NOMO-1 (cell line): ENCODE data around the gene HTR6.
A peak's percentile ranks its signal among the peaks of the same experiment; 100 is the strongest.

Experiments
- DNase-seq, 2 experiments: peaks; one replicate each; lab custom pipeline; 2025; ENCODE audit not compliant: unreplicated experiment in 2 of 2; lab: John Stamatoyannopoulos, UW

The HTR6 gene

DNA sequence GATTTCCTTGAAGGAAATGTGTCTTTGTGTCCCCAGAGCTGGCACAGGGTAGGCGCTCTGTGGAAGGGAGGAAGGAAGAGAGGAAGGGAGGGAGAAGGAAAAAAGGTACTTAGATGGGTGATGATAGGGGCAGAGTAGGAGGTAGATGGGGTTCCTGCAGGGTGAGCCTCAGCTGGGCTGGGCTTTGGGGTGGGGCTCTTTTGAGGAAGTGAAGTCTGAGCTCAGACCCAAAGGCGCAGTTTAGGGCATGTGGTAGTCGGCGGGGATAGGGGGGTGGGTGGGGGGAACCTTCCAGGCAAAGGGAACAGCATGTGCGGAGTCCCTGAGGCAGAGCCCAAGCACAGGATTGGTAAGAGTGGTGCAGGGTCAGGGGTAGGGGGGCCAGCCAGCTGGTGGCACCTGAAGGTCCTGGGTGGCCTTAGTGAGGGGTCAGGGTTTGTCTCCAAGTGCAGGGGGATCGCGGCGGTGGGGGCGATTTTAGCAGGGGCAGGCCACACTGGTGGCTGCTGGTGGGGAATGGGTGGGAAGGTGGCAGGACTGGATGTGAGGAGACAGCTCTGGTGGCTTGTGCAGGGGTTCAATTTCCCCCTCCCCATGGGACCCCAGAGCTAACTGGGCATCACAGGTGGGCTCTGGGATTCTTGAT lies 8.4 kb upstream of the HTR6 start:
- DNase-seq = peak in 1 of 2 experiments; percentile 31

DNA sequence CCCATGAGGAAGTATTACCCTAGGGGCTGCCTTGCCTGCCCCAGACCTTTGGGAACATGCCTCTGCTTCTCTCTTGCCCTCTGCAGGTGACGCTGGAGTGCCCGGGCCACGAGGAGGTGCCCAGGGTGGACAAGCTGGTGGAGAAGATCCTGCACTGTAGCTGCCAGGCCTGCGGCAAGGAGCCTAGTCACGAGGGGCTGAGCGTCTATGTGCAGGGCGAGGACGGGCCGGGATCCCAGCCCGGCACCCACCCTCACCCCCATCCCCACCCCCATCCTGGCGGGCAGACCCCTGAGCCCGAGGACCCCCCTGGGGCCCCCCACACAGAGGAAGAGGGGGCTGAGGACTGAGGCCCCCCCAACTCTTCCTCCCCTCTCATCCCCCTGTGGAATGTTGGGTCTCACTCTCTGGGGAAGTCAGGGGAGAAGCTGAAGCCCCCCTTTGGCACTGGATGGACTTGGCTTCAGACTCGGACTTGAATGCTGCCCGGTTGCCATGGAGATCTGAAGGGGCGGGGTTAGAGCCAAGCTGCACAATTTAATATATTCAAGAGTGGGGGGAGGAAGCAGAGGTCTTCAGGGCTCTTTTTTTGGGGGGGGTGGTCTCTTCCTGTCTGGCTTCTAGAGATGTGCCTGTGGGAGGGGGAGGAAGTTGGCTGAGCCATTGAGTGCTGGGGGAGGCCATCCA lies 7.8 kb upstream of the HTR6 start:
- DNase-seq = no peak

- no peak for DNase-seq
Observed at GRCh38 chr1:19657511-19657910, 7.2 kb upstream of the HTR6 start.

- no peak for DNase-seq
Observed at GRCh38 chr1:19658186-19658585, 6.5 kb upstream of the HTR6 start.

DNA sequence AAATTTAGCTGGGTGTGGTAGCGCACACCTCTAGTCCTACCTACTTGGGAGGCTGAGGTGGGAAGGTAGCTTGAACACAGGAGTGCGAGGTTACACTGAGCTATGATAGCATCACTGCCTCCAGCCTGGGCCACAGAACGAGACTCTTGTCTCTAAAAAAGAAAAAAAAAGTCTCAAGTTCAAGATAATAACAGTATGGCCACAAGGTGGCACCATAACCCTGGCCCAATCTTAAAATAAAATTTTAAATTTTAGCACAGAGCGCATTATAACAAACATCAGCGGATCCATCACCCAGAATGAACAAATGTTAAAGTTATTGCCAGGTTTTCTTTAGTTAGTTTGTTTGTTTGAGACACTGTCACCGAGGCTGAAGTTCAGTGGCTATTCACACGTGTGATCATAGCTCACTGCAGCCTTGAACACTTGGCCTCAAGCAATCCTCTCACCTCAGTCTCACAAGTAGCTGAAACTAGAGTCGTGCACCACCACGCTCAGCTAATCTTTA lies 2.9 kb upstream of the HTR6 start:
- DNase-seq = peak; percentile 24 to 25

DNA sequence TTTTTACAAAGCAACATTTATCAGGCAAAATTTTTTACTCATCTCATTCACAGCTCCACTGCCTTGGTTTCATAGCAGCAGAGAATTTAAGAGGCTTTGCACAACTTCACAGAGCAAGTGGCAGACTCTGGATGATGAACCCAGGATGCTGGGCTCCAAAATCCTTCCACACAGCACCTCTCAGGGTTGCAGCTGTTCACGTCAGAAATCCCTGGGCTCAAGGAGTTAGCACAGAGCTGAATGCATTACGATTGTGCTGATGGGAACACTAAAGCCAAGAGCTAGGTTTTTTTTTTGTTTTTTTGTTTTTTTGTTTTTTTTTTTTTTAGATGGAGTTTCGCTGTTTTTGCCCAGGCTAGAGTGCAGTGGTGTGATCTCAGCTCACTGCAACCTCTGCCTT lies 2.4 kb upstream of the HTR6 start:
- no peak for DNase-seq

DNA sequence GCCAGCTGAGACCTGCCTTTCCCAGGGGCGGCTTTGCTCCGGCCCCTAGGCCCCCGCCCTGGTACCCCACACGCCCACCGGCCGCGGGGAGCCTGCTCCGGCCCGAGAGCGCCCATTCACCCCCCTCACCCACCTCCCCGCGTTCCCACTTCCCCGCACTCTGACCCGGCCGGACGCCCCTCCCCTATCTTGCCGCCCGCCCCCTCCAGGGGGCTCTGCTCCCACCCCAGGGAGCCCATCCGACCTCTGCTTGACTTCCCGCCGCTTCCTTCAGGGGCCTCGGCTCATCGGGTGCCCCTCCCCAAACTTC lies 466 bp downstream of the HTR6 start:
- no peak for DNase-seq

DNA sequence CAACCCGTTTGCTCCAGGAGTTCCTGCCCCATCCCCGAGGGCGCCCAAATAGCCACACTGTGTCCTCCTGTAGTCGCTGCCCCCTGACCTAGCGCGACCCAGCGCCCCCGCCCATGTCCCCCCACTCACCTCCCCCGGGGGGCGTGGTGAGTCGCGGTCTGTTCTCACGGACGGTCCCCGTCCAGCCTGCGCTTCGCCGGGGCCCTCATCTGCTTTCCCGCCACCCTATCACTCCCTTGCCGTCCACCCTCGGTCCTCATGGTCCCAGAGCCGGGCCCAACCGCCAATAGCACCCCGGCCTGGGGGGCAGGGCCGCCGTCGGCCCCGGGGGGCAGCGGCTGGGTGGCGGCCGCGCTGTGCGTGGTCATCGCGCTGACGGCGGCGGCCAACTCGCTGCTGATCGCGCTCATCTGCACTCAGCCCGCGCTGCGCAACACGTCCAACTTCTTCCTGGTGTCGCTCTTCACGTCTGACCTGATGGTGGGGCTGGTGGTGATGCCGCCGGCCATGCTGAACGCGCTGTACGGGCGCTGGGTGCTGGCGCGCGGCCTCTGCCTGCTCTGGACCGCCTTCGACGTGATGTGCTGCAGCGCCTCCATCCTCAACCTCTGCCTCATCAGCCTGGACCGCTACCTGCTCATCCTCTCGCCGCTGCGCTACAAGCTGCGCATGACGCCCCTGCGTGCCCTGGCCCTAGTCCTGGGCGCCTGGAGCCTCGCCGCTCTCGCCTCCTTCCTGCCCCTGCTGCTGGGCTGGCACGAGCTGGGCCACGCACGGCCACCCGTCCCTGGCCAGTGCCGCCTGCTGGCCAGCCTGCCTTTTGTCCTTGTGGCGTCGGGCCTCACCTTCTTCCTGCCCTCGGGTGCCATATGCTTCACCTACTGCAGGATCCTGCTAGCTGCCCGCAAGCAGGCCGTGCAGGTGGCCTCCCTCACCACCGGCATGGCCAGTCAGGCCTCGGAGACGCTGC lies 1.1 kb downstream of the HTR6 start:
- DNase-seq = no peak

GRCh38 chr1:19668888-19669287 lies 4.2 kb downstream of the HTR6 start:
- no peak for DNase-seq

GRCh38 chr1:19670787-19671186 lies 6.1 kb downstream of the HTR6 start:
- DNase-seq = no peak

GRCh38 chr1:19672237-19672636 lies 7.6 kb downstream of the HTR6 start:
- no peak for DNase-seq

- DNase-seq = no peak
Observed at GRCh38 chr1:19675797-19676196, 11.1 kb downstream of the HTR6 start.

GRCh38 chr1:19676438-19676922 lies 11.8 kb downstream of the HTR6 start:
- DNase-seq = peak; percentile 9 to 23

- no peak for DNase-seq
Observed at GRCh38 chr1:19678493-19678892, 13.8 kb downstream of the HTR6 start.

GRCh38 chr1:19678931-19679453 lies 14.3 kb downstream of the HTR6 start:
- no peak for DNase-seq

- DNase-seq = no peak
Observed at GRCh38 chr1:19679691-19680090, 15.0 kb downstream of the HTR6 start.

DNA sequence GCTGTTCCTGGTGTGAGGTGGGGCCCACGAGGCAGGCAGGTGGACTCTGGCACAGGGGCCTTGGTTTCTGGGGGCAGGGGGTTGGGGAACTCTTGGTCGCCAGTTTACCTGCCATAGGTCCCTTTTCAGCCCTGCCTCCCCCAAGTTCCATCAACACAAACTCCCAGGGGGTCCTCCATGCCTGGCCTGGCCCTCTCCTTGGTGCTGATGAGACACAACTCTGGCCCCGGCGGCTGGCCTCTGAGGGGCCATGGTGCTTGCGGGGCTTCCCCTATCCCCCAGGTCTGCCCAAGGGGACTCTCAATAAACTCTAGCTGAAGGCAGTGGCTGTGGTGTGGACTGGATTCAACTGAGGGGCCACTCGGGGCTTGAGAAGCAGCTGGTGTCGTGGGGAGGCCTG lies 16.0 kb downstream of the HTR6 start:
- DNase-seq = no peak

GRCh38 chr1:19682257-19682656 lies 17.6 kb downstream of the HTR6 start:
- no peak for DNase-seq

GRCh38 chr1:19682901-19683300 lies 18.2 kb downstream of the HTR6 start:
- no peak for DNase-seq

GRCh38 chr1:19683351-19683750 lies 18.7 kb downstream of the HTR6 start:
- no peak for DNase-seq

- DNase-seq = no peak
Observed at GRCh38 chr1:19684677-19685076, 20.0 kb downstream of the HTR6 start.
